ENCODE data around the gene TFAP2D.

Gene TFAP2D

DNA sequence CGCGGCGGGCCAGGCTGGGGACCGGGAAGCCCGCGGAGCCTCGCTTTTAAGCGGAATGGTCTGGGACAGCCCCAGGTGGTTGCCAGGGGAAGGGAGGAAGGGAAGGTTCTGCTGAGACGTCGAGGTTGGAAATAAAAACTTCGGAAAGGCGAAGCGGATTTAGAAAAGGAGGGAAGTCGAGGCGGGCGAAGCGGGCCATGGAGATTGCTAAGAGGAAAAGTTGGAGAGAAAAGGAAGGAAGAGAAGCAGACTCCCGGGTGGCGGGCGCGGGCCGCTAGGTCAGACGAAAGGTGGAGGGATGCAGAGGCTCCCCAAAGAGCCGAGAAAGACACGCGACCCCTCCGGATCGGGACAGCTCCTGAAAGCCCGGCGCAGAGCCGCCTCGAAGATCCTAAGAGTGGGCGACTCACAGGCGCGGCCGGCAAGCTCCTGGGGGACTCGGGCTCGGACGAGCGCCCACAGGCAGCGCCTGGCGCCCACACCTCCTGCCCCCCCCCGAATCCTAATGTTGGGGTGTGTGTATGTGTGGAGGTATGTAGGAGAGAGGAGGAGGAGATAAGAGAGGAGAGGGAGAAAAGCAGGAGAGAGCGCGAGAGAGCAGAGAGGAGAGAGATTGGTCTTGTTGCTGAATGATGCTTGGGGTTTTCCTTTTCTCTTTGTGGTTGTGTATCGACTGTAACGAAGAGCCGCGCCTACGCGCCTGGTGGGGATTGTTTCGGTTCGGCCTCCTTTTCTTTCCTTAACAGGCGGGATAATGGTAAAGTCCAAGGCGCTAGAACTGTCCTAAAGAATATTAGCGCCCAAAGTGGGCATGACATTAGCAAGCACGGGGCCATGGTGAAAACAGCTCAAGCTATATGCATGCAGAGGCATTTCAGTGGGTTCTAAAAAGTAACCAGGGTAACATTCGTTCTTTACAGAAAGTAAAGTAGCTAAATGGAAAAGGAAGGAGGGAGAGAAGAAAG is 106.9 kb downstream of the TFAP2D start:
- DNase-seq, result no peak

- no peak for DNase-seq
Measured at GRCh38 chr6:50820869-50821264, 107.5 kb downstream of the TFAP2D start.

GRCh38 chr6:50821441-50822077 is 108.2 kb downstream of the TFAP2D start:
- no peak for DNase-seq

DNA sequence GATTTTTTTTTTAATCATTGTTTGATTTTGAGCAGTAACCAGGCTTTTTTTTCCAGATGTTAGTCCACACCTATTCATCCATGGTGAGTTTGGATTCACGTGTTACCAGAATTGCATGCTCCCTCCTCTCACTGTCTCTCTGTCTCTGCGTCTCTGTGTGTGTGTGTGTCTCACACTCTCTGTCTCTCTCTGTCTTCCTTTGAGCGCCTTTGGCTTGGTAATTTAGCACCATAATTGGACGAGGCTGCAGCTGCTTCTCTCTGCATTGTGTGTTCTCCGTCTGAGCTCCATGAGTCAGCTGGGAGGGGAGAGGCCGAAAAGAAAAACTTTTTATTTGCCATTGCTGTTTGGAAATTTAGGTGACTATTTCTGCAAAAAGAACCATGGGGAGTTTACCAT is 108.8 kb downstream of the TFAP2D start:
- peak; percentile 4 for DNase-seq
